Activated naive CD8-positive, alpha-beta T cell treated with anti-CD3 and anti-CD28 coated beads, Interleukin-2, amount 50 U/mL, for 24 hours (primary cell): Measurements from ENCODE around the gene ASF1B.

Experiments
- ATAC-seq: fragments of 150-1000 bp; cut with Tn5 transposase; one replicate; pipeline ENCODE4 v1.10.0; 2021
- DNase-seq: peaks from one replicate; pipeline ENCODE4 v3.0.0; 2021
- H3K27ac Mint-ChIP-seq: one replicate; pipeline ENCODE4 v1.8.0; 2021; ENCODE audit warnings: mild to moderate bottlenecking, mixed read lengths
- H3K27me3 Mint-ChIP-seq: one replicate; pipeline ENCODE4 v1.8.0; 2021; ENCODE audit warnings: mixed read lengths
- H3K36me3 Mint-ChIP-seq: one replicate; pipeline ENCODE4 v1.8.0; 2021; ENCODE audit warnings: low read depth, mixed read lengths
- H3K4me1 Mint-ChIP-seq: one replicate; pipeline ENCODE4 v1.8.0; 2021; ENCODE audit warnings: mixed read lengths
- H3K4me3 Mint-ChIP-seq: one replicate; pipeline ENCODE4 v1.8.0; 2021; ENCODE audit warnings: mild to moderate bottlenecking, moderate library complexity, mixed read lengths
- H3K9me3 Mint-ChIP-seq: one replicate; pipeline ENCODE4 v1.8.0; 2021; ENCODE audit warnings: mixed read lengths

The ASF1B gene

DNA sequence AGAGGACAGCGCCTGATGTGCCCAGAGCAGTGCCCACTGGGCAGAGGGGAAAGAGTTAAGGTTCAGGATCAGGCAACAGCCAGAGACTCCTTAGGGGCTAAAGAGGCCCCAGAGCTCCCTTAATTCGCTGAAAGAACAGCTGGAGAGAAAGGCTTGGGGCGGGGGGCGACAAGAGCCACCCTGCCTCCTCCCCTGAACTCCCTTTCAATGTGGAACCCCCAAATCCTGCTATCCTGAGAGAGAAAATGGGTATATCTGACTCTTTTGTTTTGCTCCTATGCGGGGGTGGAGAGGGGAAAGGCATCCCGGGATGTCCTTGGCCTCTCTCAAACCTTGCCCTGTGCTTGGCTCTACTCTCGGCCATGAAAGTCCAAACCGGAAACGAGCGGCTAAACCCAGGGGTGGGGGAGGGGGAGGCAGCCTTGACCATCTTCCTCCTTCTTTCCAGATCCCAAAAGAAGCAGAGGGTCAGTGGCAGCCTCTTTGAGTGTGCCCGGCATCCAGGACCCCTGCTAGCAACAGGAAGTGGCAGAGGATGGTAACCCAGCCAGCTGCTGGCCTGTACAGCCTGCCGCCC lies 23.5 kb downstream of the ASF1B start:
- no peak for DNase-seq
- H3K9me3 Mint-ChIP-seq: no peaks in the 10 kb centered on the region
- peaks cover 39% of the 10 kb centered on the region for H3K4me1 Mint-ChIP-seq
- H3K36me3 Mint-ChIP-seq: no peaks in the 10 kb centered on the region
- ATAC-seq: no peak
- no peaks in the 10 kb centered on the region for H3K27me3 Mint-ChIP-seq
- no peak overlapping the region for H3K27ac Mint-ChIP-seq
- H3K4me3 Mint-ChIP-seq: no peak overlapping the region

- peaks cover 37% of the 10 kb centered on the region for H3K4me1 Mint-ChIP-seq
- no peaks in the 10 kb centered on the region for H3K36me3 Mint-ChIP-seq
- ATAC-seq (no peak), DNase-seq (no peak)
- no peaks in the 10 kb centered on the region for H3K9me3 Mint-ChIP-seq
- H3K4me3 Mint-ChIP-seq: no peak overlapping the region
- no peak overlapping the region for H3K27ac Mint-ChIP-seq
- no peaks in the 10 kb centered on the region for H3K27me3 Mint-ChIP-seq
Observed at GRCh38 chr19:14112051-14112808, 24.2 kb downstream of the ASF1B start.

GRCh38 chr19:14111486-14111885 lies 24.9 kb downstream of the ASF1B start:
- Mint-ChIP-seq H3K4me1 (peaks cover 34% of the 10 kb centered on the region), H3K4me3 (no peak overlapping the region), H3K9me3 (no peaks in the 10 kb centered on the region), H3K27ac (no peak overlapping the region), H3K36me3 (no peaks in the 10 kb centered on the region), H3K27me3 (no peaks in the 10 kb centered on the region)
- DNase-seq (no peak), ATAC-seq (no peak)

DNA sequence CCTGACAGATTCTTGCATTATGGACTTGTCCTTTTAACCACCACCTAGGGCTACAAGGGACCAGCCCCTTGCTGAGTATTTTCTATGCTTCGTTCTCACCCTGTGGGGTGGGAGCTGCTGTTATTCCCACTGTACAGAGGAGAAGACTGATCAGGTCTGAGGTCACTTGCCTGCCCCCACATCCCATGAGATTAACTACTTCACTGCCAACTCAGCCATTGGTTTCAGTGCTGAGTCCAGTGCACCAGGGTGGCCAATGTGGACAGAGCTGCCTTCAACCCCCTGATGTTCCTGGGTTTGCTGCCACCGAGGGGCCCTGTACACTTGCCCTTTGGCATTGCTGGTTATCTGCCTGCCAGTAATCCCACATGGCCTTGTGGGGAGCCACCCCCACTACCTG lies 25.7 kb downstream of the ASF1B start:
- ATAC-seq (no peak), DNase-seq (no peak)
- H3K27ac Mint-ChIP-seq: no peak overlapping the region
- H3K27me3 Mint-ChIP-seq: no peaks in the 10 kb centered on the region
- H3K9me3 Mint-ChIP-seq: no peaks in the 10 kb centered on the region
- H3K4me1 Mint-ChIP-seq: peaks cover 26% of the 10 kb centered on the region
- H3K36me3 Mint-ChIP-seq: no peaks in the 10 kb centered on the region
- H3K4me3 Mint-ChIP-seq: no peak overlapping the region

DNA sequence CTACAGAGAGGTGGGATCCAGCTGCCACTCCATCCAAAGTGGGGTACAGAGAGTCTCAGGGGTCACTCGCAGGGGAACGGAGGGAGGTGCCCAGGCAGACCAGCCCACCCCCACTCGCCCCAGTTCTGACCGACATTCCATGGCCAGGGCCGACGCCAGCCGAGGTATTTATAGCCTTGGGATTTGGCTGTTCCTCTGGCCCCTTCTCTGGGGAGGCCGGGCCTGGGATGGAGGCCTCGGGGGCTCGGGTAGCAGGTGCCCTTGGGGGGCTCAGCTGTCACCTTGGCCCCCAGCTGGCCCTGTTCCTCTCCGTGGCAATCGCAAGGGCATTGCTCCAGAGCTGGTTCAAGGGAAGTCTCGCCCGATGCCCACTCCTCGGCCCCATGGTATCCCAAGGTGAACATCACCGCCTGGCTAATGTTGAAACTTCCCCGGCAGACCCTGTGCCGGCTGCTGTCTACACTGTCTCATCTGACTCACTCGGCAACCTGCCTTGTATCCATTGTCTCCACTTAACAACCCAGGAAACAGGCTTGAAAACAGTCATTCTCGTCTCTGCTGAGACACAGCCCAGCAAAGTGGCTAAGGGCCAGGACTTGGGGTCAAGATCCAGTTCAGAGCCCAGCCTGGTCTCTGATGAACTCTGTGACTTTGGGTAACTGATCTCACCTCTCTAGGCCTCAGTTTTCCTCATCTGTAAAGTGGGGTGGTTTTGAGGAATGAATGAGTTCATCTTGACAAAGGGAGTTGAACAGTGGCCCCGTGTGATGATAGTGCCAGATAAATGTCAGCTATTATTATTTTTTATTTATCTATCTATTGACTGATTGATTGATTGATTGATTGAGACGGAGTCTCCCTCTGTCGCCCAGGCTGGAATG lies 28.6 kb downstream of the ASF1B start:
- Mint-ChIP-seq H3K4me1 (peaks cover 10% of the 10 kb centered on the region), H3K4me3 (no peak overlapping the region), H3K36me3 (peaks cover 3% of the 10 kb centered on the region), H3K27ac (no peak overlapping the region), H3K9me3 (no peaks in the 10 kb centered on the region), H3K27me3 (no peaks in the 10 kb centered on the region)
- ATAC-seq (no peak), DNase-seq (no peak)

DNA sequence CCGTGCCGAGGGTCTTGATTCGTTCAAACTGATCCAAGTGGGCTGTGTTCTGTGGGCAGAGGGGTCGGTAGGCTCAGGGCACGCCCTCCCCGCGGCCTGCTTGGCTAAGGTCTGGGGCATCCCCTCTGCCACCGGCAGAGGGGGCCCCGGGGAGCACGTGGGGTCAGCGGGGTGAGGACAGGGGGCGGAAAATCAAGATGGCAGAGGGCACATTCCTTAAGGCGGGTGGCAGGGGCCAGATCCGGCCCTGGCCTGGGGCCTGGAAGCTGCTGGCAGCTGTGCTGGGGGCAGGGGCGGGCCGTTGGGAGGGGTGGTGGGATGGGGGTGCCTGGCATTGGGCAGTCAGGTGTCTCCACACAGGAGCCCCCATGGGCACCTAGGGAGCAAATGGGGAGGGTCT lies 29.5 kb downstream of the ASF1B start:
- ATAC-seq (no peak), DNase-seq (no peak)
- no peak overlapping the region for H3K4me3 Mint-ChIP-seq
- peaks cover 4% of the 10 kb centered on the region for H3K4me1 Mint-ChIP-seq
- no peaks in the 10 kb centered on the region for H3K27me3 Mint-ChIP-seq
- no peak overlapping the region for H3K27ac Mint-ChIP-seq
- H3K9me3 Mint-ChIP-seq: no peaks in the 10 kb centered on the region
- peaks cover 3% of the 10 kb centered on the region for H3K36me3 Mint-ChIP-seq

GRCh38 chr19:14105680-14106079 lies 30.7 kb downstream of the ASF1B start:
- Mint-ChIP-seq H3K9me3 (no peaks in the 10 kb centered on the region), H3K36me3 (peaks cover 6% of the 10 kb centered on the region), H3K27me3 (no peaks in the 10 kb centered on the region), H3K4me1 (no peaks in the 10 kb centered on the region), H3K4me3 (no peak overlapping the region), H3K27ac (no peak overlapping the region)
- DNase-seq (no peak), ATAC-seq (no peak)

DNA sequence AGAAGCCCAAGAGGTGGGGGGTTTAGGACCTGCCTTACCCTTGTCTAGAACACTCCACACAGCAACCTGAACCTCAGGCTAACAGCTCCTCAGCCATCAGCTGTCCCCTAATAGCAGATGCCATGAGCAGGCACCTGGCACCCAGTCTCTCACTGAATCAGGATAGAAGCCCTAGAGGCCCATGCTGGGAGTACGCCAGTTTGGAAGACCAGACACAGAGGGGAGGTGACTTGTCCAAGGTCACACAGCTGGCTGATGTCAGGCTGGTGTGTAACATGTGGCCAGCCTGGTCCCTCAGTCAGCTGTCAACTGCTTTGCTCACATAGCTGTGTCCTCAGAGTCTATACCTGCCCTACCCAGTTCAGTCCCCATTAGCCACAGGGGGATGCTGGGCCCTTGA lies 33.1 kb downstream of the ASF1B start:
- H3K9me3 Mint-ChIP-seq: no peaks in the 10 kb centered on the region
- H3K36me3 Mint-ChIP-seq: peaks cover 7% of the 10 kb centered on the region
- ATAC-seq: no peak
- DNase-seq: no peak
- H3K4me3 Mint-ChIP-seq: no peak overlapping the region
- H3K27ac Mint-ChIP-seq: no peak overlapping the region
- no peaks in the 10 kb centered on the region for H3K4me1 Mint-ChIP-seq
- H3K27me3 Mint-ChIP-seq: no peaks in the 10 kb centered on the region

GRCh38 chr19:14102756-14103155 lies 33.6 kb downstream of the ASF1B start:
- Mint-ChIP-seq H3K36me3 (peaks cover 7% of the 10 kb centered on the region), H3K9me3 (no peaks in the 10 kb centered on the region), H3K4me1 (no peaks in the 10 kb centered on the region), H3K27ac (no peak overlapping the region), H3K4me3 (no peak overlapping the region), H3K27me3 (no peaks in the 10 kb centered on the region)
- DNase-seq: no peak
- ATAC-seq: no peak

- no peaks in the 10 kb centered on the region for H3K4me1 Mint-ChIP-seq
- H3K4me3 Mint-ChIP-seq: no peak overlapping the region
- no peaks in the 10 kb centered on the region for H3K9me3 Mint-ChIP-seq
- H3K27me3 Mint-ChIP-seq: no peaks in the 10 kb centered on the region
- no peak for ATAC-seq
- H3K36me3 Mint-ChIP-seq: peaks cover 7% of the 10 kb centered on the region
- DNase-seq: no peak
- no peak overlapping the region for H3K27ac Mint-ChIP-seq
Observed at GRCh38 chr19:14102102-14102696, 34.2 kb downstream of the ASF1B start.

- Mint-ChIP-seq H3K27ac (no peak overlapping the region), H3K36me3 (peaks cover 12% of the 10 kb centered on the region), H3K4me3 (no peak overlapping the region), H3K9me3 (no peaks in the 10 kb centered on the region), H3K27me3 (no peaks in the 10 kb centered on the region), H3K4me1 (no peaks in the 10 kb centered on the region)
- ATAC-seq (no peak), DNase-seq (no peak)
Observed at GRCh38 chr19:14101003-14101545, 35.3 kb downstream of the ASF1B start.

- H3K9me3 Mint-ChIP-seq: peaks cover 7% of the 10 kb centered on the region
- peaks cover 15% of the 10 kb centered on the region for H3K36me3 Mint-ChIP-seq
- H3K27ac Mint-ChIP-seq: no peak overlapping the region
- ATAC-seq (no peak), DNase-seq (no peak)
- no peaks in the 10 kb centered on the region for H3K27me3 Mint-ChIP-seq
- H3K4me1 Mint-ChIP-seq: peaks cover 4% of the 10 kb centered on the region
- no peak overlapping the region for H3K4me3 Mint-ChIP-seq
Observed at GRCh38 chr19:14097532-14098151, 38.7 kb downstream of the ASF1B start.

GRCh38 chr19:14096272-14096992 lies 40.0 kb downstream of the ASF1B start:
- DNase-seq (no peak), ATAC-seq (no peak)
- H3K4me3 Mint-ChIP-seq: no peak overlapping the region
- H3K27me3 Mint-ChIP-seq: no peaks in the 10 kb centered on the region
- no peak overlapping the region for H3K27ac Mint-ChIP-seq
- peaks cover 7% of the 10 kb centered on the region for H3K9me3 Mint-ChIP-seq
- peaks cover 15% of the 10 kb centered on the region for H3K36me3 Mint-ChIP-seq
- peaks cover 11% of the 10 kb centered on the region for H3K4me1 Mint-ChIP-seq
